HuH-7 (cell line): ENCODE data around the gene ELOA.
A peak's percentile ranks its signal among the peaks of the same experiment; 100 is the strongest.
"Not testable (repeated sequence)": the region's sequence is repeated elsewhere in the genome, so short reads cannot be mapped to it uniquely, and the experiment has no call there.

Experiments used
- DNase-seq: peaks from one replicate; pipeline ENCODE4 v3.0.0; 2011; ENCODE audit warnings: low spot score

Gene ELOA

DNA sequence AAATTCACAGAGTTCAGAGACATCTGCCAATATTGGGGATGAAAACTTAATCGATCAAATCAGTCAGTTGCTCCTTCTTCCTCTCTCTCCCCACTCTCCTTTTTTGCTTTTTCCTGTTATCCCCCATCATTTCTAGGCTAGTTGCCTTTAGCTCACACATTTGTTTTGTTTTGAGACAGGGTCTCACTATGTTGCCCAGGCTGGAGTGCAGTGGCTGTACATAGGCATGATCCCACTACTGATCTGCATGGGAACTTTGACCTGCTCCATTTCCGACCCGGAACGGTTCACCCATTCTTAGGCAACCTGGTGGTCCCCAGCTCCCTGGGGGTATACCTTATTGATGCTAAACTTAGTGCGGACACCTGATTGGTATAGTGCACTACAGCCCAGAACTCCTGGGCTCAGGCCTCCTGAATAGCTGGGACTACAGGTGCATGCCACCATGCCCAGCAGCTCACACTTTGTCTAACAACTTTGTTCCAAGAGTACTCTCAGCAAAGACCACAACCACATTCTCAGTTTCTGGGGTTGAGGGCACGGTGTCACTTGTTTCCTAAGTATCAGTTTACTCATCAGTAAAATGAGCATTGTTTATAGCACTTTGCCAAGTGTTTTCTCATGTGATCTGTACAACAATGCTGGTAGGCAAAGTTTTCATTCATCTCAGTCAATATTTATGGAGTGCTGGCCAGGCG, 6.7 kb upstream of the ELOA start:
- no peak for DNase-seq

GRCh38 chr1:23741609-23742008, 1.7 kb upstream of the ELOA start:
- no peak for DNase-seq

DNA sequence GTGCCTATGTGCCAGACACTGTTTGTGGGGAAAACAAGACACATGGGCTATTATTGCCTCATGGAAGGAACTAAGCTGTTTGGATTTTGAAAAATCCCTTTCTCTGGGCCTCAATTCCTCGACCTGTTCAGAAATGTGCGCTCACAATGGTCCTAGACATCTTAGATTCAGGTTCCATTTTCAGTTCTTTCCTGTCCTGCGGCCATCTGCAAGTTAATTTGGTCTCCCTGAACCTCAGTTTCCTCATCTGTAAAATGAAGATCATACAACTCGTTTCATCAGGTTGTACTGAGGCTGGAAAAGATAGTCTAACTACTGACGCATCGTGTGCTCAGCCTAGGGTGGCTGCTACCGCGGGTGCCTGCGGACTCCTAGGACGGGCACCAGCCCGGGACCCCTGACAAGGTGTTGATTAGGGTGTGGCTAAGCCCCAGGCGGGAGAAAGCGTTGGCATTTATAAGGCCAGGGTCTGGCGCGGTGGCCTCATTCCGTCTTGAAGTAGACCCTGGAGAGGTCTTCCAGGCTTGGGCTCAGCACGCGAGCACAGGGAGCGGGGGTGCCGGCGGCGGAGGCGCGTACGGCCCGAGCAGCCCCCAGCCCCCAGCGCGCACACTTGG, 493 bp upstream of the ELOA start:
- no peak for DNase-seq

GRCh38 chr1:23745515-23745914, 2.2 kb downstream of the ELOA start:
- DNase-seq = peak; percentile 76

DNA sequence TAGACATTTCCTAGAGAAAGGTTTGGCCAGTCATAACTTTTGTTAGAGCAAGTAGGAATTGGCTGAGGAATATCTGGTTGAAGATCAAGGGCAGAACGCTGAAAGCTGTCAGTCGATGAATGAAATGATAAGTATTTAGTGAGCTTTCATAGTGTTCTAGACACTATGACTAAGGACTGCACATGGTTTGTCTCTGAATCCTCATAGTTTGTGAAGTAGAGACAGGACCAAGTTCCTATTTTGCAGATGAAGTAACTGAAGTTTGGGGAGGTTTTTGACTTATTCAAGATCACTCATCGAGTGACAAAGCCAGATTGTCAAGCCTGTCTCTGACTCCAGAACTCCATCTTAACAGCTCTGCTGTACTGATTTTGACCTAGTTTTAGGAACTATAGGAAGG, 4.7 kb downstream of the ELOA start:
- DNase-seq = no peak

- peak; percentile 73 for DNase-seq
Observed at GRCh38 chr1:23751050-23751814, 8.0 kb downstream of the ELOA start.

- DNase-seq = no peak
Observed at GRCh38 chr1:23751815-23752200, 8.5 kb downstream of the ELOA start.

DNA sequence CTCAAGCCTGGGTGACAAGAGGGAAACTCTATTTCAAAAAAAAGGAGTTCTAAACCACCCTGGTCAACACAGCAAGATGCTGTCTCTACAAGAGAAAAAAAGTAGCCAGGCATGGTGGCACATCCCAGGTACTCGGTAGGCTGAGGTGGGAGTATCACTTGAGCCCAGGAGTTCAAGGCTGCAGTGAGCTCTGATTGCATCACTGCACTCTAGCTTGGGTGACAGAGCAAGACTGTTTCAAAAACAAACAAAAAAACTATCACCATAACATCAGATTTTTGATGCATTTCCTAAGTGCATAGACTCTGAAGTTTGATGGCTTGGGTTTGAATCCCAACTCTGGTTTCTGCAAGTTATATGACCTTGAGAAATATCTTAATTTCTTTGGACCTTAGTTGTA, 9.6 kb downstream of the ELOA start:
- DNase-seq = no peak

DNA sequence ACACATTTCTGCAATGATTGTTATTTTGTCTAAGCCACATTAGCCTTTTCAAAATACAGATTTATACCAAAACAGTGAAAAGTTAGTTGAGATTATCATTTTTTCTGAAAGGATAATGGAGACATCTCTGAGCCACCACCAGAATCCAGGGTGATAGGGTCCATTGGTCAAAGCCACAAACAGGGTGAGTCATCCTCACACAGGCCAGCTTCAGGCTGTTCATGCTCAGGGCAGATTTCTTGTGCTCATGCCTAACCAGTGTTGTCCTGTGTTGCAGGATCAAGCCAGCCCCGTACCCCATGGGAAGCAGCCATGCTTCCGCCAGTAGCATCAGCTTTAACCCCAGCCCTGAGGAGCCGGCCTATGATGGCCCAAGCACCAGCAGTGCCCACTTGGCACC, 13.4 kb downstream of the ELOA start:
- DNase-seq = no peak

GRCh38 chr1:23757812-23758211, 14.5 kb downstream of the ELOA start:
- DNase-seq = no peak

- DNase-seq = no peak
Observed at GRCh38 chr1:23759277-23759676, 16.0 kb downstream of the ELOA start.

- DNase-seq = no peak
Observed at GRCh38 chr1:23763041-23763577, 19.8 kb downstream of the ELOA start.

DNA sequence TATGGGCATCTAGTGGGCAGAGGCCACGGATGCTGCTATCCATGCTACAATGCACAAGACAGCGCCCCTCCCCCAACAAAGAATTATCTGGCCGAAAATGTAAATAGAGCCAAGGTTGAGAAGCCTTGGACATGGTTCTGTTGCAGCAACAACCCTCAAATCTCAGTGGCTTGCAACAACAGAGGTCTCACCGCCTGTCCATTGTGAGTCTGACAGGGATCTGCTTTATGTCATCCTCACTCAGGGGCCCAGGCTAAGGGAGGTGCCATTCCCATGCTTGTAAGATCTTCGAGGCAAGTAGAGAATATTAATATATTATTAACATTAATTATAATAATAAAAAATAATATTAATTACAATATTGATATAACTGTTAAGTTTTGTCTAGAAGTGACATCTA, 25.5 kb downstream of the ELOA start:
- DNase-seq = no peak

DNA sequence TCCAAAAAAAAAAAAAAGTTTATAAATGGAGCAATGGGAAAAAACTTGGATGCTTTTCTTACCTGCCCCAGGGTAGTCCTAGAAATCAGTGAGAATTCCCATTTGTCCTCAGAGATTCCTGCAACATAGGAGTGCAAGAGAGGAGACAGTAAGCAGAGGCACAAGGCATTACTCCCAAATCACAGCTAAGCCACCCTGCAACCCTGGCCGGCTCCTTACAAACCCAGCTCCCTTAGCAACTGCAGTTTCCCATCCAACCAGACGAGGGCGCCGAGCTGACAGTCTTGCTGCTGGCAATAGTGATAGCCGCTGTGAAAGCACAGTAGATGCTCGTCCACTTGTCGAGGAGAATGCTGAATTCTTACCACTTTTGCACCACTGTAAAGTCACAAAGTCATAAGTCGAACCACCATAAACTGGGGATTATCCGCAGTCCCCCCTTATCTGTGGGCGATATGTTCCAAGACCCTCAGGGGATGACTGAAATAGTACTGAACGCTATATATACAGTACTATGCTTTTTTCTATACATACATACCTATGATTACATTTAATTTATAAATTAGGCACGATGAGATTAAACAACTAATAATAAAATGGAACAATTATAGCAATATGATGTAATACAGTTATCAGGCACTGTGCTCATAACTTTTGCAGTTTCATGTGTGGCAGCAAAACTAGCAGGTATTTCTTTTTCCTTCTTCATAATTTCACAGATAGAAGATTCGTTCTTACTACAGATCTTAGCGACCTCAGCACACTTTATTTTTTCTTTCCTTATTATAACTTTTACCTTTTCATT, 29.0 kb downstream of the ELOA start:
- DNase-seq = peak; percentile 70

GRCh38 chr1:23772854-23773242, 29.6 kb downstream of the ELOA start:
- no peak for DNase-seq

GRCh38 chr1:23774174-23774880, 31.1 kb downstream of the ELOA start:
- DNase-seq = no peak

DNA sequence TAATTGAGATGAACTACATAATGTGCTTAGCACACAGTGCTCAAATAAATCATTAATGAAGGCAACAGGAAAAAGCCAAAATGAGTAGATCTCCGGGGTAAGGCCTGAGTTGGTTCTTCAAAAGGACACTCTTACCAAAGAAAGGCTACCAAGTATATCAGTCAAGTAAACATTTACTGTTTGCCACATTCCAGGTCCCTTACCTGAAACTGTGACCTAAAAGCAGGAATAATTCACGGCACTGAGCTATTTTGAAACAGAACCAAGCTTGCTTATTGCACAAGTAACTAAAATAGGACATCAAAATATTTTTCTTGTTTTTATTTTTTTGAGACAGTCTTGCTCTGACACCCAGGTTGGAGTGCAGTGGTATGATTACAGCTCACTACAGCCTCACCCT, 32.9 kb downstream of the ELOA start:
- no peak for DNase-seq

GRCh38 chr1:23777979-23778814, 34.9 kb downstream of the ELOA start, which contains the start of gene PITHD1:
TSS of gene PITHD1 (plus strand) at chr1:23778418. CDS start at chr1:23778516, 98 bp downstream.
- DNase-seq = peak; percentile 88

DNA sequence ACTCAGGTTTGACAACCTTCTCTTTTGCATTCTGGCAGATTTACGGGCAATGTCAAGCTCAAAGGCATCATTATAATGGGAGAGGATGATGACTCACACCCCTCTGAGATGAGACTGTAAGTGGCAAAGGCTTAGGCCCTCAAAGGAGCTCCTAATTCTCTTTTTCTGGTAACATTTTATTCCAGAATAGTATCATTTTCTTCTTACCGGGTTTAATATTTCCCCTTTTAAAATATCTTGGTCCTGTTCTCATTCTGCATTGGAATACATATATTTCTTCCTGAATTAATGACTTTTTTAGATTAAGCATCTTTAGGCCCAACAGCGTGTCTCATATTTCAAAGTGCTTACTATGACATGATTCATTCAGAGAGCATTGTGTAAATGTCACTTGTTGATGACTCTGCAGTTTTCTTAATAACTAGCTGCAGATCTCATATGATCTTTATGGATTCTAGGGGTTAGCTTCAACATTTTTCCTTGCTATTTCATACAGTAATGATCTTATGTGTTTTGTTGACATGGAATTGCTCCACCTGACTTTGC, 36.6 kb downstream of the ELOA start:
- no peak for DNase-seq

GRCh38 chr1:23783141-23783540, 39.9 kb downstream of the ELOA start:
- not testable (repeated sequence) for DNase-seq
